Activated CD4-positive, alpha-beta T cell treated with anti-CD3 and anti-CD28 coated beads, Interleukin-10, Interleukin-2, amounts not matched to agents 100 ng/mL and 50 ng/mL, durations not matched to agents 16 hours and 8 hours (primary cell): Measurements from ENCODE around the gene ERBB4.

ENCODE experiments used
- DNase-seq: peaks from one replicate; pipeline ENCODE4 v3.0.0-alpha.2; 2020

Gene ERBB4

GRCh38 chr2:211436182-211436581, 1102.4 kb downstream of the ERBB4 start:
- DNase-seq: no peak

DNA sequence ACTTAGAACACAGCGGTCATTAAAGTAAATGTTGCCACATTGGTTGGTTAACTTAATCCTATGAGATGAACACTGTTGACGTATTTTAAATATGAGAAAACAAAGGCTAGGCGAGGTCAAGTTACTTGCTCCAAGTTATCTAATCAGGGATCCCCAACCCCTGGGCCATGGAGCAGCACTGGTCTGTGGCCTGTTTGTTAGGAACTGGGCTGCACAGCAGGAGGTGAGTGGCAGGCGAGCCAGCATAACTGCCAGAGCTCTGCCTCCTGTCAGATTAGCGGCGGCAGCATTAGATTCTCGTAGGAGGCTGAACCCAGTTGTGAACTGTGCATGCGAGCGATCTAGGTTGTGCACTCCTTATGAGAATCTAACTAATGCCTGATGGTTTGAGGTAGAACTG, 1103.3 kb downstream of the ERBB4 start:
- no peak for DNase-seq

DNA sequence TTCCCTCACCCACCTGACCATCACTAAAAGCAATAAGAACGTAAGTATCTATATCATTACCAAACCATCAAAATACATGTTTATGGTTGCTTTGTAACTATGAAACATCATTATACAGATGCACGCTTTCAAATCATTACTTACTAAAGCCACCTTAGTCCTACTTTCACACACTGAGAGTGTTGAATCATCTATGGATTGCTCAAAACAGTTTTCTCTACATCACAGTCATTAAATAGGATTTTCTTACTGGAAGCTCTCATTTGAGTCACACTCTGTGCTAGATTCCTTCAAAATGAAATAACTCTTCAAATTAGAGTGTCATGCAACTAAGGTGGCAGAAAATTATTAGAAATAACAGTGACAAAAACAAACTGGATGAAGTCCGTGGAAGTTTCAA, 1103.8 kb downstream of the ERBB4 start:
- DNase-seq: peak; percentile 43

DNA sequence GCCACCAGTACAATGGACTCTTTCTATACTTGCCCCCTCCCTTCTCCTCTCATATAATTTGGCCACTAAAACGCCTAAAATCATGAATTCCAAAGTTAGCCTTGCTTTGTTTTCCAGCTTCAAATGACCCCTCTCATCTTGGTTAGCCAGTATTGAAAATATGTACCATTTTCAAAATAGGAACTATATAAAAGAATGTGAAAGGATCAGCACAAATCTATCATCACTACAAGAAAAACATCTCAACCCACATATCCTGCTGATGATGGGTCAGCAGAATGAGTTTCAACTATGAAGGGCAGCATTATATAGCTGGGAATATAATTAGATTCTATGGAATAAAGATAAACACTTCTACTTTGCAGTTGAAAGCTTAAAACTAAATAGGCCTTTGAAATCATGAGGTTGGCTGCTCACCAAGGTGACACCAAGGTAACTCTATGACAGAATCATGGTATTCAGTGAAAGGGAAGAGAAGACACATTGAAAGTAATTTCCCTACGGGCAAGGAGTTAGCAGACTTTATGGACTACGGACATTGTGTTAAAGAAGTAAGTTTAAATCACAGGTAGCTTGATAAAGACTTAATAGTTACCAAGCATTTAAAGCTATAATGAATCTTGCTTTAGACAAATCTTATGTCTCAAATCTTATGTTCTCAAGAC, 1109.2 kb downstream of the ERBB4 start:
- DNase-seq: no peak

GRCh38 chr2:211426240-211426639, 1112.4 kb downstream of the ERBB4 start:
- no peak for DNase-seq

- no peak for DNase-seq
These were observed 1115.6 kb downstream of the ERBB4 start for GRCh38 chr2:211423018-211423417.

GRCh38 chr2:211417544-211417943, 1121.1 kb downstream of the ERBB4 start:
- no peak for DNase-seq

DNA sequence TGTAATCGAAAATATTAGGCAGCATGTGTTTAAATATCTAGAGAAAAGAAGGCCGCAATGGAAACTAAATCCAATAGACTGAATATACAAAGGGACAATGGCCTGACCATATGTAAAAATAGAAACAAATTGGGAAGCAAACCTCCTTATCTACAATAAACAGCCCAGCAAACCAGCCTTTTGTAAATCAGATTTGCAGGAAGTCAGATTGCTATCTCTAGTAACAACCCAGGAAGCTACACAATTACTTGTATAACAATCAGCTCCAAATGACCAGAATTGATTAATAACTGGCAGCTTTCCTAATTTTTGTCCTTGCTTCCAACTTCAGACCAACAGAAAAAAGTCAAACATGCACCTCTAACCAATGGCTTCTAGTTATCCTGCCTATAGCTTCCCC, 1122.2 kb downstream of the ERBB4 start:
- no peak for DNase-seq

GRCh38 chr2:211413746-211414145, 1124.9 kb downstream of the ERBB4 start:
- no peak for DNase-seq

- DNase-seq: no peak
These were observed 1130.1 kb downstream of the ERBB4 start for GRCh38 chr2:211408483-211408891.

GRCh38 chr2:211407076-211407475, 1131.5 kb downstream of the ERBB4 start:
- DNase-seq: no peak

DNA sequence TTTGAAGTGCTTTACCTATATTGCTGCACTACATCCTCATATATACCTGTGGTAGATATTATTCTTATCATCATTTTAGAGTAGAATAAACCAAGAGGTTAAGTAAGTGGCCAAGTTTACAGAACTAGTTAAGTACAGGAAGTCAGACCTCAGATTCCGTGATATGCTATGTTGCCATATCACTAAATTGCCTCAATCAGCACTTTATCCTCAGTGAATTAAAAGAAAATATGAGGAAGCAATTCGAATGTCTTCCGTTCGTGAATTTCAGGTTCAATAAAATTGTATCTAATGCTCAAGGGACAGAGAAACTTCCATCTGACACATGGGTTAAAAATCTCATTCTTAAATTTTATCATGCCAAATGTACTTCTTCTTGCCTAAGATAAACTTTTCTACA, 1133.6 kb downstream of the ERBB4 start:
- no peak for DNase-seq

- DNase-seq: no peak
These were observed 1134.5 kb downstream of the ERBB4 start for GRCh38 chr2:211404098-211404497.

GRCh38 chr2:211401328-211401727, 1137.3 kb downstream of the ERBB4 start:
- no peak for DNase-seq

DNA sequence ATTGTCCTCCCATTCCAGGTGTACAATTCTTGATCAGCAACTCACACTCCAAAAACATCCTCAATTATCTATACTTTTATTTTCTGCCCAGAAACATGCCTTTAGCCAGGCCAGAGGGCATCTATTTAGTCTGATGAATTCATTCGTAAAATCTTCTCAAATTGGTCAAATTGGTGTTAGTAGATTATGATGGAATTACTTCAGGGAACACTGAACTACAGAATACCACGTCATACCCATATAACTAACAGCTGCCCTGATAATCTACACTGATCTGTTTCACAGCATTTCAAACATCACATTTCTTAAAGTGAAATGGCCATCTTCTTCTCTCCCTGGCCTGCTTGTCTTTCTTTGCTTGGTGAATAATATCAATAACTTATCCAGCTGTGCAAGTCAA, 1140.8 kb downstream of the ERBB4 start:
- DNase-seq: no peak

DNA sequence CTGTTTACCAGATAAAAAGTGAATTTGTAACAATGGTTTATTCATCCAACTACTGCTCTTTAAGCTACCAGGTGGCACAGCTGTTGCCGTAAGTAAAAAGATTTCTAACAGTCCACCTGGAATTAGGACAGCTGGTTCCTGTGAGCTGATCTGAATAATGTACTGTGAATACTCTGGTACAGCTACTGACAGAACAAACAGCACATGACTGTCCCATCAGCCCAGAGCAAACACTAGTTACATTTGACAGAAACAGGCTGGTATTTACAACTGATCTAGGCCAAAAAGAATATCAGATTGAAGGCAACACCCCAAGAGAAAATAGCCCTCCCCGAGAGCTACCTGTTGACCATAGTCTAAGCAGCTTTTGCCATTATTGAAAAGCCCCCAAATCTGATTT, 1141.8 kb downstream of the ERBB4 start:
- DNase-seq: no peak

DNA sequence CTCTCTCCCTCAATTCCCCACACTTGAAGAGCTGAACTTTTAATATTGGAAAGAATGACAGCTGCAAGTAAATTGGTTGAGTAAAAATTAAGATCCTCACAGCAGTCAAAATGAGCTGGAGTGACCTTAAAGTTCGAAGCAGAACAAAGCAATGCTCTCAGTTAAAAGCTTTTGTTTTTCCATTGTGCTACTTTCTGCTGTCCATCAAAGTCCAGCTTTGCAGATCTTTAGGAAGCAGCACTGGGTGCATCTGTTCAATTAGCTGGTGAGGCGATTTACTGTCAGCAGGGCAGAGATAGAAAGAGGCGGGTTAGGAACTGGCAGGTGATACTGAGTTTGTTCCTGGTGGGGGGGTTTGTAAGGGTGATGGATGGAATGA, 1147.4 kb downstream of the ERBB4 start:
- DNase-seq: no peak

- no peak for DNase-seq
These were observed 1147.9 kb downstream of the ERBB4 start for GRCh38 chr2:211390536-211391188.

DNA sequence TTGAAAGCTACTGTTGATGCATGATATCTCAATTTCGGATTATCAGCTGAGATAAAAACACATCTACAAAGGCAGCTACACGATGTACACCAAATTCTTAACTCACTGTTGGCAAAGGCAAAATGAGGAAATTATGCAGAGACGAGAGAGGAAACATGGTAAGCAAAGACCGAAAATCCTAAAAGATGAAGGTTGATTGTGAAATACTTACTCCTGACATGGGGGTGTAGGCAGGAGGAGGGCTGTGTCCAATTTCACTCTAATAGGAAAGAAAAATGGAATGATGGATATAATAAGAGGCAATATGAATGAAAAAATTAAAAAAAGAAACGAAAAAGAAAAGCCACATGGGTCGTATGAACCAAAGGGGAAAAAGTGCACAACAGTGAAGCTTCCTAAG, 1150.9 kb downstream of the ERBB4 start:
- no peak for DNase-seq

DNA sequence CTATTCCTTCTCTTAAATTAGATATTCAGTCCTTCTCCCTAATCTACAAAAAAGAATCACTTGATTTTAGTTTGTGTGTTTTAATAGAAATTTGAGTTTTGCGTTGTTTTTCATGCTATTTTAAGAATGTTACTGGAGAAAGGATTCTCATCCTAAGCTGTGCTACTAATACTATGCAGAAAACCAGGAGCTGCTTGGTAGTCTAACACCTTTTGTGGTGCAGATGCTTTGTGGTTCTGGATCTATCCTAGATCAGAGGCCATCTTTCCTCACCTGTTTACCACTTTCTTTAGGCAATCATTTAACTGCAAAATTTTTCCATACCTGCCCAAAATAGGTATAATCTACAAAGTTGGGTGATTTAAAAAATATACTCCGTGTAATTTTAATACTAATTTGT, 1158.6 kb downstream of the ERBB4 start:
- no peak for DNase-seq

DNA sequence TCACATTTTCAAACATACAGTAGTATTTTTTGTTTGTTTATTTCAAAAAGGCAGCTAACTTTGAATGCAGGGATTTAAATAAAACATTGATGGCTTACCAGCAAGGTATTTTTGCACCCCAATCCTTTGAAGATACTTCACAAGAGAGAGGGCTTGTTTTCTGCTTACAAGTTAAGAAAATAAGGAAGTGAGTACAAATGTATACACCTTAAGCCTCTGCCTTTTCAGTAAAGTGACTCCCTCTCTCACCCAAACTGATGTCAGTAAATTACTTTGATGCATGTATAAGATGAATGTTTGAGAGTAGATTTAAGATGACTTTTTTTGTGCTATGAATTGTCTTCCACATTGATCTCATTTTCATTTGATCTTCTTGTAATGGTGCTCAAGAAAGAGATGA, 1162.2 kb downstream of the ERBB4 start:
- DNase-seq: no peak

GRCh38 chr2:211373203-211373602, 1165.4 kb downstream of the ERBB4 start:
- DNase-seq: no peak

GRCh38 chr2:211371465-211371864, 1167.1 kb downstream of the ERBB4 start:
- DNase-seq: no peak

GRCh38 chr2:211368467-211368866, 1170.1 kb downstream of the ERBB4 start:
- DNase-seq: no peak

- DNase-seq: peak; percentile 49
These were observed 1170.9 kb downstream of the ERBB4 start for GRCh38 chr2:211367711-211368110.
